ENCODE measurements around the gene ARHGEF2.

ARHGEF2 gene

GRCh38 chr1:155940993-155941844 is 37.1 kb downstream of the ARHGEF2 start, which contains the start of gene RXFP4:
Gene RXFP4, plus strand, starts transcription at chr1:155941638. Its CDS starts 72 bp downstream, at chr1:155941710.
- in situ Hi-C loops (cut with HindIII; ENCODE audit: low sequenced_read_pairs): no loop called here
- DNase-seq (ENCODE audit: low read depth): no peak
- H3K4me3 ChIP-seq (ENCODE audit: low read depth, low read length): no peak within 1 kb of the TSS
- TF ChIP-seq CTCF (IDR thresholded peaks at IDR 0.05; ENCODE audit: low read depth, low read length, missing control alignments): no peak

- TF ChIP-seq CTCF (IDR thresholded peaks at IDR 0.05; ENCODE audit: low read depth, low read length, missing control alignments): no peak
- in situ Hi-C loops (cut with HindIII; ENCODE audit: low sequenced_read_pairs): no loop called here
- peak; percentile 6 for DNase-seq (ENCODE audit: low read depth)
- no peak overlapping the region for H3K4me3 ChIP-seq (ENCODE audit: low read depth, low read length)
Observed at GRCh38 chr1:155940482-155940992, 37.8 kb downstream of the ARHGEF2 start.

- DNase-seq (ENCODE audit: low read depth): peak; percentile 75
- TF ChIP-seq CTCF (IDR thresholded peaks at IDR 0.05; ENCODE audit: low read depth, low read length, missing control alignments): peak; percentile 80
- H3K4me3 ChIP-seq (ENCODE audit: low read depth, low read length): no peak overlapping the region
- in situ Hi-C loops (cut with HindIII; ENCODE audit: low sequenced_read_pairs): no loop called here
Observed at GRCh38 chr1:155938220-155938627, 40.1 kb downstream of the ARHGEF2 start.

- in situ Hi-C loops (cut with HindIII; ENCODE audit: low sequenced_read_pairs): no loop called here
- no peak for TF ChIP-seq CTCF (IDR thresholded peaks at IDR 0.05; ENCODE audit: low read depth, low read length, missing control alignments)
- no peak for DNase-seq (ENCODE audit: low read depth)
- peak overlapping the region; percentile 98 for H3K4me3 ChIP-seq (ENCODE audit: low read depth, low read length)
Observed at GRCh38 chr1:155934936-155935590, 43.3 kb downstream of the ARHGEF2 start.

GRCh38 chr1:155934097-155934935 is 44.0 kb downstream of the ARHGEF2 start, which contains the start of gene KHDC4:
Gene KHDC4, minus strand, starts transcription at chr1:155934413. Its CDS starts 40 bp downstream, at chr1:155934373.
- peak; percentile 97 for DNase-seq (ENCODE audit: low read depth)
- no peak for TF ChIP-seq CTCF (IDR thresholded peaks at IDR 0.05; ENCODE audit: low read depth, low read length, missing control alignments)
- in situ Hi-C loops (cut with HindIII; ENCODE audit: low sequenced_read_pairs): no loop called here
- H3K4me3 ChIP-seq (ENCODE audit: low read depth, low read length): peak within 1 kb of the TSS; percentile 98

Measured in astrocyte of the cerebellum (primary cell).